NCI-H1048 (cell line): ENCODE data around the gene BAHD1.
A peak's percentile ranks its signal among the peaks of the same experiment; 100 is the strongest.

Experiments used
- DNase-seq: peaks from one replicate; lab custom pipeline; 2025; lab: John Stamatoyannopoulos, UW

Gene BAHD1

GRCh38 chr15:40467261-40467615 is 26.5 kb downstream of the BAHD1 start:
- DNase-seq = no peak

DNA sequence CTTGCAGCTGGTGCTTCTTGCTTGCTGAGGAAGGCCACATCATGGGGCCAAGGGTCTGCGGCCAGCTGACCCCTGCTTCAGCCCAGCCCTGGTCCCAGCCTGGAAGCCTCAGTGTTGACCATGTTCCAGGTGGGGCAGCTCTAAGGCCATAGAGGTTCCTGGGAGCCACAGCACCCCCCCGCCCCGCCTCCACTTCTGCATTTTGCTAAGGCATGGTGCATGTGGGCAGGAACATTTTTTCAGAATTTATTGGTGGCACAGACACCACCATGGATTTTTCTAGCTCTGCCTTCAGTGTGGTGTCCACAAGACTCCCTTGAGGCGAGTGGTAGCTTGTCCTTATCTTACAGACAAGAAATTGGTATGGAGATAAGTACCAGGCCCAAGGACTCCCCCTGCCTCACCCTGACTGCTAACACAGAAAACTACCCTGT is 28.2 kb downstream of the BAHD1 start:
- no peak for DNase-seq

DNA sequence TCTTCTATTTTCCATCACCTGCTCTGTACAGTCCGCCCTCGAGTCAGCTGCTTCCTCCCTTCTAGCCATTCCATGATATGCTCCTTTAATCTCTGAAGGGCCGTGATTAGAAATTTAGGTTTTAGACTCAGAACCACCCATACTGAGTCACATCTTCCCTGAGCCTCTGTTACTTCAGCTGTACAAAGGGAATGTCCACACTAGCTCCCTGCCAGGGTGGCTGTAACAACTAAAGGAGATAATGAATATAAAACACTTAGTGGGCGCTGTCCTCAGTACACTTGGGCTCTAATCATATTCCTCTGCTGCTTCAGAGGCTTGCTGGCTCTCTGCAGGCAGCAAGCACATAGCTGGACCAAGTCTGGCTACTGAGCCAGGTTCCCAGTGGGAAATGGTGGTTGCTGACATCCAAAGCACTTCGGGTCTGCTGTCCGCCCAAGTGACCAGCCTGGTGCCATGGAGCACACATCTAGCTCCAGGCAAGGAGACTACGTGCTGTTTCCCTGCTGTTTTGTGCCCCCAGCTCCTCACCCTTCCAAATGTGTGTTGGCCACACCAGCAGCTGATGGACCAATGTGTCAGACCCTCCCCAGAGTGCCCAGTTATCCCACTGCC is 29.1 kb downstream of the BAHD1 start:
- no peak for DNase-seq

DNA sequence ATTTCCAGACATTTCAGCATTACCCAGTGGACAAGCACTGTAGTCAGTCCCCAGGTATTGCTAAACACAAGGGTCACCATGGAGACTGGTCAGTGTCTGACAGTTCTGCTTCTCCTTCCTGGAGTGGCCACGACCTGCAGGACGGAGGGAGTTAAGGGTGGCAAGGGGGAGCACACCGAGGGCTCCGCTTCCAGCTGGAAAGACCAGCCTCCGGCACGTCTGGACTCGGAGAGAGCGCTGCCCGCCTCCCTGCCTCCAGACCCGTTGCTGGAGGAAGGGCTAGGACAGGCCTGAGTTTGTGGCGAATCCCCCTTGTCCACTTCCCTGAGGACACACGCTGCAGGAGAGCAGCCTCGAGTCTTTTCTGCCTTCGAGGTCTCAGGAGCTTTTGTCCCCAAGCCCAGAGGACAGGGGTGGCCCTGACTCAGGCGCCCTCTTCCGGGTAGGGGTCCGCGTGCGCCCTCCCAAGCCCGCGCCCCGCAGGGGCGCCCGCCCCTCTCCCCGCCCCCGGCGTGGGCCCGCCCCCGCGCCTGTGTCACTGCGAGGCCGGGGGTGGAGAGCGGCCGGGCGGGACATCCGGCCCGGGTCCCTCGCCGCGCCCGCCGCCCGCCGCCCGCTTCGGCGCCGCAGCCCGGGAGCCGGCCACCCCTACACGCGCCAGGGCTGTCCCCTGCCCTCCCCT is 29.8 kb downstream of the BAHD1 start, which contains the start of gene CHST14:
Gene CHST14, plus strand, starts transcription at position 562 of the 682 bp plus-strand sequence. CDS start 230 bp downstream, outside the sequence.
- peak; percentile 27 for DNase-seq

DNA sequence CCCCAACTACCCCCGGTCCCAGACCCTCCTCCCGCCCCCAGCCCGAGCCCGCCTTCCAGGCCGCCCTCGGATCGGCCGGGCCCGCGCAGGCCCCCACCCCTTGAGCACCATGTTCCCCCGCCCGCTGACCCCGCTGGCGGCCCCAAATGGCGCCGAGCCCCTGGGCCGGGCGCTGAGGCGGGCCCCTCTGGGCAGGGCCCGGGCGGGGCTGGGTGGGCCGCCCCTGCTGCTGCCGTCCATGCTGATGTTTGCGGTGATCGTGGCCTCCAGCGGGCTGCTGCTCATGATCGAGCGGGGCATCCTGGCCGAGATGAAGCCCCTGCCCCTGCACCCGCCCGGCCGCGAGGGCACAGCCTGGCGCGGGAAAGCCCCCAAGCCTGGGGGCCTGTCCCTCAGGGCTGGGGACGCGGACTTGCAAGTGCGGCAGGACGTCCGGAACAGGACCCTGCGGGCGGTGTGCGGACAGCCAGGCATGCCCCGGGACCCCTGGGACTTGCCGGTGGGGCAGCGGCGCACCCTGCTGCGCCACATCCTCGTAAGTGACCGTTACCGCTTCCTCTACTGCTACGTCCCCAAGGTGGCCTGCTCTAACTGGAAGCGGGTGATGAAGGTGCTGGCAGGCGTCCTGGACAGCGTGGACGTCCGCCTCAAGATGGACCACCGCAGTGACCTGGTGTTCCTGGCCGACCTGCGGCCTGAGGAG is 30.5 kb downstream of the BAHD1 start:
- DNase-seq = no peak

DNA sequence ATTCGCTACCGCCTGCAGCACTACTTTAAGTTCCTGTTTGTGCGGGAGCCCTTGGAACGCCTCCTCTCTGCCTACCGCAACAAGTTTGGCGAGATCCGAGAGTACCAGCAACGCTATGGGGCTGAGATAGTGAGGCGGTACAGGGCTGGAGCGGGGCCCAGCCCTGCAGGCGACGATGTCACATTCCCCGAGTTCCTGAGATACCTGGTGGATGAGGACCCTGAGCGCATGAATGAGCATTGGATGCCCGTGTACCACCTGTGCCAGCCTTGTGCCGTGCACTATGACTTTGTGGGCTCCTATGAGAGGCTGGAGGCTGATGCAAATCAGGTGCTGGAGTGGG is 31.0 kb downstream of the BAHD1 start:
- DNase-seq = no peak

GRCh38 chr15:40472171-40472727 is 31.5 kb downstream of the BAHD1 start:
- no peak for DNase-seq

- no peak for DNase-seq
Measured at GRCh38 chr15:40474581-40474980, 33.8 kb downstream of the BAHD1 start.

- DNase-seq = no peak
Measured at GRCh38 chr15:40477642-40478327, 37.0 kb downstream of the BAHD1 start.

GRCh38 chr15:40479024-40479423 is 38.3 kb downstream of the BAHD1 start:
- DNase-seq = no peak

DNA sequence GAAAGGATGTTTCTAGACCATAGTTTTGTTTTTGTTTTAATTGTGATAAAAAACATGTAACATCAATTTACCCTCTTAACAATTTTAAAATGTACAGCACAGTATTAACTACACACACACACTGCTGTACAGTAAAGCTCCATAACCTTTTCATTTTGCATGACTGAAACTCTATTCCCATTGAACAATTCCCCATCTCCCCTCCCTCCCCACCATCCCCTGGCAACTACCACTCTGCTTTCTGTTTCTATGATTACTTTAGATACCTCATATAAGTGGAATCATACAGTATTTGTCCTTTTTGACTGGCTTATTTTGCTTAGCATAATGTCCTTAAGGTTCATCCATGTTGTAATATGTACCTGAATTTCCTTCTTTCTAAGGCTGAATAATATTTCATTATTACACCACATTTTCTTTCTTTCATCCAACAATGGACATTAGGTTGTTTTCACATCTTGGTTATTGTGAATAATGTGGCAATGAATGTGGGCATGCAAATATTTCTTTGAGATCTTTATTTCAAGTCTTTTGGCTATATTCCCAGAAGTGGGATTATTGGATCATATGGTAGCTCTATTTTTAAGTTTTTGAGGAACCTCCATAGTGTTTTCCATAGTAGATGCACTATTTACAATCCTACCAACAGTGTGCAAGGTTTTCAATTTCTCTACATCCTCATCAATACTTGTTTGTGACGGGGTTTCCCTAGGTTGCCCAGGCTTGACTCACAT is 40.8 kb downstream of the BAHD1 start:
- DNase-seq = peak; percentile 64

- no peak for DNase-seq
Measured at GRCh38 chr15:40483919-40484318, 43.2 kb downstream of the BAHD1 start.

- no peak for DNase-seq
Measured at GRCh38 chr15:40486066-40486770, 45.5 kb downstream of the BAHD1 start.

DNA sequence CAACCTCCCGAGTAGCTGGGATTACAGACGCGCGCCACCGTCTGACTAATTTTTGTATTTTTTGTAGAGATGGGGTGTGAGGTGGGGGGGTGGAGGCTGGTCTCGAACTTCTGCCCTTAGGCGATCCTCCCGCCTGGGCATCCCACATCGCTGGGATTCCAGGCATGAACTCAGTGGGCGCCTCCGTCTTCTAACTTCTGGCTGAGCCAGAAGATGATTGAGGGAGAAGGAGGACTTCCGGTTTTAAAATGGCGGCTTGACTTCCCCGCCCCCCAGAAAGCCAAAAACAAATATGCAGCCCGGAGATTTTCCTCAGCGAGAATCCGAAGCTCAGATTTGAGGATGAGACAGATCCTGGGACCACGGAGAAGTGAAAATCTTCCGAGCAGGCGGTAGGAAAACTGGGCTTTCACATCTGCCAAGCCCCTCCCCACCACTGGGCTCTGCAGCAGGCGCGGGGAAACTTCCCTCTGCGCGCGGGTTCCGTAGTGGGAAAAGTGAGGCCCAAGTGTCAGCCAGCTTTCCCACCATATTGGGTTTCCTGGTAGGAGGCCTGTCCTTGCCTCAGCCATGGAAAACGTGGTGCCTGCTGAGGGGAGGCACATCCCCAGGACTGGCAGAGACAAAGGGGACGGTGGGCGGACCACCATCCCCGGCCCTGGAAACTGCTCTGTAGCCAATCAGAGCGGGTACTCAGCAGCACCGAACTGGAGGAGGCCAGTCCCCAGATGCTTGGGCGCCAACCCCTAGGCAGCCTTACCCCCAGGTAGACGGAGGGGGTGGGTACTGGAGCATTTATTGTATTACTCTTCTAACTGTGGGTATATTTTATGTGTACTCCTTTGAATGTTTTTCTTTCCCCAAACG is 47.3 kb downstream of the BAHD1 start:
- DNase-seq = no peak

GRCh38 chr15:40489274-40490175 is 48.8 kb downstream of the BAHD1 start:
- no peak for DNase-seq

- DNase-seq = no peak
Measured at GRCh38 chr15:40493089-40493840, 52.5 kb downstream of the BAHD1 start.

DNA sequence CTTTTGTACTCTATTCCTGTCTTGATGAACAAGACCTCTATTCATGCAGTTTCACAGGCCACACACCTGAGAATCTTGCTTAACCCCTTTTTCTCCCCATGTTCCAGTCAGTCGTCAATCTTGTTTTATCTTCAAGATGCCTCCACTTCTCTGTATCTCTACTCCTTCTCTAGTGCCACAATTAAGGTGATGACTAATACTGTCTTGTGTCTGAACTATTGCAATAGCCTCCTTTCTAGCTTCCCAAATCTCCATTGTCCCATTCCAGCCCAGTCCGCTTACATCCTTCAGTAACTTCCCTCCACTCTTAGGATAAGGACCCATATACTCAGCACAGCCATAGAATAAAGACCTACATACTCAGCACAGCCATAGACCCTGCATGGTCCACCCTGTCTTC is 54.8 kb downstream of the BAHD1 start:
- DNase-seq = no peak

GRCh38 chr15:40498418-40498817 is 57.7 kb downstream of the BAHD1 start:
- no peak for DNase-seq
